ELR (cell line): ENCODE data around the gene C17orf50.

Source experiments
- DNase-seq: peaks from one replicate; pipeline ENCODE4 v3.0.0-alpha.2; 2015; ENCODE audit warnings: low read depth

C17orf50 gene

GRCh38 chr17:35752945-35753764, 7.5 kb upstream of the C17orf50 start, which contains the start of gene GAS2L2:
Gene GAS2L2 (minus strand): TSS chr17:35753239. CDS start chr17:35752850, 389 bp downstream.
- no peak for DNase-seq

GRCh38 chr17:35757243-35757642, 3.4 kb upstream of the C17orf50 start:
- no peak for DNase-seq

- DNase-seq = no peak
These were observed 914 bp downstream of the C17orf50 start for GRCh38 chr17:35761601-35762000.

GRCh38 chr17:35763767-35764122, 3.1 kb downstream of the C17orf50 start:
- no peak for DNase-seq

GRCh38 chr17:35764123-35764991, 3.7 kb downstream of the C17orf50 start:
- DNase-seq = peak; percentile 91

GRCh38 chr17:35765086-35765710, 4.5 kb downstream of the C17orf50 start:
- DNase-seq = no peak

GRCh38 chr17:35765756-35766488, 5.2 kb downstream of the C17orf50 start:
- DNase-seq = no peak

GRCh38 chr17:35766489-35766877, 5.8 kb downstream of the C17orf50 start:
- DNase-seq = no peak

GRCh38 chr17:35766903-35767510, 6.3 kb downstream of the C17orf50 start:
- DNase-seq = peak; percentile 72

GRCh38 chr17:35768797-35769196, 8.1 kb downstream of the C17orf50 start:
- DNase-seq = no peak

GRCh38 chr17:35769895-35770486, 9.3 kb downstream of the C17orf50 start:
- no peak for DNase-seq

- no peak for DNase-seq
These were observed 12.4 kb downstream of the C17orf50 start for GRCh38 chr17:35773129-35773528.

- DNase-seq = no peak
These were observed 13.2 kb downstream of the C17orf50 start for GRCh38 chr17:35773679-35774425.

GRCh38 chr17:35774499-35774898, 13.8 kb downstream of the C17orf50 start:
- no peak for DNase-seq

- no peak for DNase-seq
These were observed 14.4 kb downstream of the C17orf50 start for GRCh38 chr17:35775039-35775438.

GRCh38 chr17:35775583-35775982, 14.9 kb downstream of the C17orf50 start:
- no peak for DNase-seq

- DNase-seq = no peak
These were observed 18.0 kb downstream of the C17orf50 start for GRCh38 chr17:35778641-35779196.

GRCh38 chr17:35780950-35781349, 20.3 kb downstream of the C17orf50 start:
- DNase-seq = no peak

- no peak for DNase-seq
These were observed 24.2 kb downstream of the C17orf50 start for GRCh38 chr17:35784895-35785294.

- DNase-seq = peak; percentile 53
These were observed 26.3 kb downstream of the C17orf50 start for GRCh38 chr17:35786941-35787432.
